GM18868 (cell line): ENCODE measurements around the gene DLG2.
"Not testable (repeated sequence)": the region's sequence is repeated elsewhere in the genome, so short reads cannot be mapped to it uniquely, and the experiment has no call there.

ENCODE experiments used
- ATAC-seq: cut with Tn5 transposase; IDR thresholded peaks from one replicate; pipeline ENCODE4 v1.9.1; 2021; ENCODE audit warnings: mild to moderate bottlenecking, moderate library complexity; ENCODE audit not compliant: unreplicated experiment

The DLG2 gene

GRCh38 chr11:85256433-85256832, 370.7 kb downstream of the DLG2 start:
- no peak for ATAC-seq

DNA sequence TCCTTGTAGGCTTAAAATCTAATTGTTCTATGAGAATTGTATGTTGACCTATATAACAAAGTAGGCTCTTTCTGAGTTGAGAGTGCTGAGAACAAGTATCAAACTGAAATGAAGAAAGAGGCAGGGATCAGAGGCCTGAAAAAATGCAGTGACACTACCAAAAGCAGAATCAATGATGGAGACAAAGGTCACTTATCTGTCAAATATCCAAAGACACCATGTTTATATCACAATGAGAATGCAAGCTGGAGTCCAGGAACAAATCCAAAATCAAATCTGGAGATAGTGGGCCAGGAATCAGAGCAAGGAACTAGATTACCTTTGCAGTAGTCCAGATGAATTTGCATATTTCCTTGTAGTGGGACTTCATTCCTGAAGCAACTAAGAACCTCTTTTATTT, 377.7 kb downstream of the DLG2 start:
- no peak for ATAC-seq

- ATAC-seq: no peak
Observed at GRCh38 chr11:85247797-85248196, 379.3 kb downstream of the DLG2 start.

DNA sequence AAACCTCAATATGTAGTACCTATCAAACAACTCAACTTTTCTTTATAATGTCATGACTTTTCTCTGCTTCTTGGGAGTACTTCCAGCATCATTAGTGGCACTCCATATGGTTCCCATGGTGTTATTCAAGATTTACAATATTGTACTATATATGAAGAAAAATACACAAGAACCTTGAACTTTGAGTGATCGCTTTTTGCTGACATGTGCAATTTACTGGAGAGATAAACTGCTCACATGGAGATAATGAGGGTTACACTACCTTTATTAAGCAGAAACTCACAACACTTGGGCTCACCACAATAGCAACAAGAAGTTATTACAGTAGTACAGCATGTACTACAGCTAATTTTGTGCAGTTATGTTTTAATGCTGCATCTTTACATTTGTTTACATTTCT, 388.2 kb downstream of the DLG2 start:
- no peak for ATAC-seq

- ATAC-seq: not testable (repeated sequence)
Observed at GRCh38 chr11:85238038-85238437, 389.1 kb downstream of the DLG2 start.

DNA sequence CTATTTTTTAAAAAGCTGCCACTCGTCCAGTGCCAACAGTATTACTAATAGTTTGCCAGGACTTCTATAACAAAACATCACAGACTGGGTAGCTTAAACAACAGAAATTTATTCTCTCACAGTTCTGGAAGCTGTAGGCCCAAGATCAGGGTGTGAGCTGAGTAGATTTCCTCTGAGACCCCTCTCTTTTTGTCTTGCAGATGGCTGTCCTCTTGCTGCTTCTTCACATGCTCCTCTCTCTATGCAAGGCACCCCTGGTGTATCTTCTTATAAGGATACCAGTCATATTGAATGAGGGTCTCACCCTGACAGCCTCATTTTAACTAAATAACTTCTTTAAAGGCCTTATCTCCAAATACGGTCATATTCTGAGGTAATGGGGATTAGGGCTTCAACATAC, 390.9 kb downstream of the DLG2 start:
- no peak for ATAC-seq

GRCh38 chr11:85232559-85232958, 394.6 kb downstream of the DLG2 start:
- no peak for ATAC-seq

DNA sequence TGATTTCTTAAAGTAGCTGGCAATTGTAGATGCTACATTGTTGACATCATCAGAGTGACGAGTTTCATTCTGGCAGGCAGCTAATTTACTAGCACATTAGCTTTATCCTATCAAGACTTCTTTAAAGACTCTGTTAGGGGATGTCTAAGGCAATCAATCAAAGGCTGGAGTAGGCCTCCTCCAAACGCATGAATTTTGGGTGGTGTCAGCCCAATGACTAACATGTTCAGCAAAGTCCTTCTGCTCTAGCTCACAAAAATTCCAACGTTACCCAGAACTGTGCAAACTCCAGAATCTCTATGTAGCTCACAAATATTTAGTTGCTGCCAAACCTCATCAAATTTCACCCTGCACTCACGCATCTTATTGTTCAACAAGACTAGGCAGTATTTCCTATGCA, 395.6 kb downstream of the DLG2 start:
- ATAC-seq: no peak

DNA sequence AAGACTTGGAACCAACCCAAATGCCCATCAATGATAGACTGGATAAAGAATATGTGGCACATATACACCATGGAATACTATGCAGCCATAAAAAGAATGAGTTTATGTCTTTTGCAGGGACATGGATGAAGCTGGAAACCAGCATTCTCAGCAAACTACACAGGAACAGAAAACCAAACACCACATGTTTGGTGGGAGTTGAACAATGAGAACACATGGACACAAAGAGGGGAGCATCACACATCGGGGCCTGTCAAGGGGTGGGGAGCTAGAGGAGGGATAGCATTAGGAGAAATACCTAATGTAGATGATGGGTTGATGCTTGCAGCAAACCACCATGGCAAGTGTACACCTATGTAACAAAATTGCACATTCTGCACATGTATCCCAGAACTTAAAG, 397.4 kb downstream of the DLG2 start:
- ATAC-seq: not testable (repeated sequence)

GRCh38 chr11:85196968-85197367, 430.2 kb downstream of the DLG2 start:
- ATAC-seq: no peak

- ATAC-seq: no peak
Observed at GRCh38 chr11:85195934-85196333, 431.2 kb downstream of the DLG2 start.

GRCh38 chr11:85187992-85188391, 439.2 kb downstream of the DLG2 start:
- ATAC-seq: no peak

- no peak for ATAC-seq
Observed at GRCh38 chr11:85184721-85185120, 442.4 kb downstream of the DLG2 start.

DNA sequence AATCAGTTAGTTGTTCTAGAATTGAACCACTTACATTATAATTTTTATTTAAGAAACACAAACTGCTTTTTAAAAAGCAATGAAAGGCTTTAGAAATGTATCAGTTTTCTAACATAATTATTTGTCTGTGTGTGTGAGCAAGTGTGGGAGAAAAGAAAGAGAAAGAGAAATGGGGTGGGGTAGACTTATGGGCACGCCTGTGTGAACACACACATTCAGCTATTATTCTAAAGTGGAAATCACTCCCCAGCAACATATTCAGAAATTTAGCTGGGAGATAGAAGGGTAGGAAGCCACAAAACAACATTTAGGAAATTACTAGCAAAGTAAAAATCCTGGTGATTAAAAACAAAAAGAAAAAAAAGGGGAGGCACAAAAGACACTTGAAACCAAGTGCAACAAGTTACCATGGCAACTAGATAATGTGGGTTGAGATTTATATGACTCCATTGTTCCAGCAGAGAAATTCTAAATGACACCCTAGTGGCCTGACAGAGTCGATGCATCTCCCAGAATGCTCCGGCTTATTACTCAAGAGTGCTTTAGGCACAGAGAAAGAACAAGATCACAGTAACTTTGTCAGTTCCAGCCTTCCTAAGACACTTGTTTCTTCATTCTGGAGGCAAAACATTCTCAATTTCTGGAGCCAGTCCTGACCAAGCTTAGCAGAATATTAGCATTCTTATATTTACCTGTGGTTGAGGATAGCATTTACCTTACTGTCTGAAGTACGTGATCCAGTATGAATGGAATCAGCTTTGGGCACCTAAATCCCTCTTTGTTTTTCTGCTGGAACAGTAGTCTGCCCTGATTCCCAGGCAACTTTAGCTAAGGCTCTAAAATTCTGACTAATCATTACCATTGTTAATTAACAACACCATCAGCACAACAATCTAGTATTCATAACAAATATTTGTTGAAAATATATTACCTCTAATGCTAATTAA, 444.4 kb downstream of the DLG2 start:
- peak; percentile 97 for ATAC-seq

DNA sequence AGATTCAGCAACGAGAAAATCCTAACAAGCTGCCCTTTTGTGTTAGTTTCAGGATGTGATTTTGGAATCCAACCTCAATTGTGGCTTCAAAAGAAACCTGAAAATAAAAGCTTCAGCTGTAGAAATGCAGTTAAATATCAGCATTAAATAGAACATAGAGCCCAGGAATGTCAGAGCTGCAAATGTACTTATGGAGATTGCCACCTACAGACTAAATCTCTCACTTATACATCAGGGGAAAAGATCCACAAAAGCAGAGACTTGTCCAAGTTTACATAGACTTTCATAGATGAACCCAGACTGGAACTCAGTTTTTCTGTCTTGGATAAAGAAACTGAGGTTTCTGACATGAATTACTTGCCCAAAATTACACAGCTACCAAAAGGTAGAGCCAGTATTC, 446.6 kb downstream of the DLG2 start:
- ATAC-seq: no peak

GRCh38 chr11:85171648-85172257, 455.4 kb downstream of the DLG2 start:
- no peak for ATAC-seq

GRCh38 chr11:85170184-85170583, 457.0 kb downstream of the DLG2 start:
- no peak for ATAC-seq

DNA sequence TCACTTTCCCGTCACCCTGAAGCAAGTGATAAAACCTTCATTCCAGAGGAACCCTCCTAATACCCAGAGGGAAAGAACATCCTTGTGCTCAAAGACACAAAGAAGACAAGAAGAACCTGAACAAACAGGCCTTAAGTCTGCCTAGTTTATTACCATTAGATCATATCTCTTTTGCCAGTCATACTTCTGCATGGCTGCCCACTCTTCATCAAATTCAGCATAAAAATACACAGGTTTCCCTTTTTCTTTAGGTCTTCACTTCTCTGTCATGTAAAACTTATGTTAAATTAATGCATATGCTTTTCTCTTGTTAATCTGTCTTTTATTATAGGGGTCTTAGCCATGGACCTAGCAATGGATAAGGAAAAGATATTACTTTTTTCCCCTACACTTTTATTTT, 459.7 kb downstream of the DLG2 start:
- no peak for ATAC-seq

DNA sequence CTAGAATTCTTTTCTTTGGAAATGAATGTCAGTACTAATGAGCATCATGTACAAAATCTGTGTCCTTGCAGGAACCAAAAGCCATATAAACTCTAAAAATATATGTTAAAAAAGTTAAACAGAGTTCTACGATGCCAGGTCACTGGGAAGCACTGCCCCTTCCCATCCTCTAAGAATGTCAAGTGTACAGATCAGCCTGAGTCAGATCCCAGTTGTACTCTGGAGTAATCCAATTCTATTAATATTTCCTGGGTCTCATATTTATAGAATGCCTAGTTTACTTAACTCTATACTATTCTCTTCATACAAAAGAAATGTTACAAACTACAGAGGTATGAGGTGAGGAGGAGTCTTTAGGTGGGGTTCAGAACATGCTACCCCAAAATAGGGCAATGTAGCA, 460.1 kb downstream of the DLG2 start:
- ATAC-seq: no peak

GRCh38 chr11:85165819-85166218, 461.3 kb downstream of the DLG2 start:
- peak; percentile 86 for ATAC-seq

DNA sequence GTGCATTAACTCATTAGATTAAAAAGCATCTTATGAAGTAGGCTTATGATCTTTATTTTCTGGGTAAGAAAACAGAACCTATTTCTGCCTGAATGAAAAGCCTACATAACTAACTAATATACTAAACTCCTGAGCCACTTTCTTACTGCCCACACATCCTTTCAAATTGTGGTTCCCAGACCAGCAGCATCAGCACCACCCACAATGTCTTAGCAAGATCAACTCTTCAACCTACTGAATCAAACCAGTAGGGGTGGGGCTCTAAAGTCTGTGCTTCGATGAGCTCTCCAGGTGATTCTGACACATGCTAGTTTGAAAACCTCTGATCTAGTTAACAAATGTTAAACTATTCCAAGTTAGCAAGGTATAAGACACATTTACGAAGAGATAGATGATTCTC, 462.4 kb downstream of the DLG2 start:
- no peak for ATAC-seq

- no peak for ATAC-seq
Observed at GRCh38 chr11:85154294-85154693, 472.9 kb downstream of the DLG2 start.
